ENCODE data around the gene BMPR1A.

Gene BMPR1A

GRCh38 chr10:86756511-86757112 lies at the start of gene BMPR1A:
TSS of gene BMPR1A (plus strand) at chr10:86756619. CDS start at chr10:86876019, 119,400 bp downstream.
- DNase-seq = no peak

GRCh38 chr10:86706977-86707376 lies 49.4 kb upstream of the BMPR1A start:
- DNase-seq = no peak

- DNase-seq = no peak
These were observed 48.9 kb upstream of the BMPR1A start for GRCh38 chr10:86707505-86707904.

- no peak for DNase-seq
These were observed 48.2 kb upstream of the BMPR1A start for GRCh38 chr10:86708068-86708782.

- DNase-seq = no peak
These were observed 47.5 kb upstream of the BMPR1A start for GRCh38 chr10:86708783-86709380.

GRCh38 chr10:86709396-86710185 lies 46.8 kb upstream of the BMPR1A start:
- no peak for DNase-seq

GRCh38 chr10:86710987-86711512 lies 45.4 kb upstream of the BMPR1A start:
- DNase-seq = peak; percentile 78 to 89

GRCh38 chr10:86711513-86712316 lies 44.7 kb upstream of the BMPR1A start:
- DNase-seq = peak in 1 of 2 donors; percentile 60

- DNase-seq = peak in 1 of 2 donors; percentile 4
These were observed 44.1 kb upstream of the BMPR1A start for GRCh38 chr10:86712317-86712707.

- DNase-seq = no peak
These were observed 41.1 kb upstream of the BMPR1A start for GRCh38 chr10:86715156-86715795.

- DNase-seq = no peak
These were observed 40.6 kb upstream of the BMPR1A start for GRCh38 chr10:86715836-86716235.

- no peak for DNase-seq
These were observed 40.0 kb upstream of the BMPR1A start for GRCh38 chr10:86716466-86716865.

- DNase-seq = no peak
These were observed 37.9 kb upstream of the BMPR1A start for GRCh38 chr10:86718556-86718955.

- DNase-seq = no peak
These were observed 35.2 kb upstream of the BMPR1A start for GRCh38 chr10:86721232-86721631.

GRCh38 chr10:86723009-86723408 lies 33.4 kb upstream of the BMPR1A start:
- DNase-seq = no peak

GRCh38 chr10:86724445-86724844 lies 32.0 kb upstream of the BMPR1A start:
- no peak for DNase-seq

GRCh38 chr10:86725980-86726676 lies 30.3 kb upstream of the BMPR1A start:
- no peak for DNase-seq

GRCh38 chr10:86726677-86726999 lies 29.8 kb upstream of the BMPR1A start:
- no peak for DNase-seq

GRCh38 chr10:86727470-86727869 lies 28.9 kb upstream of the BMPR1A start:
- no peak for DNase-seq

- no peak for DNase-seq
These were observed 28.4 kb upstream of the BMPR1A start for GRCh38 chr10:86728056-86728455.

GRCh38 chr10:86729677-86730076 lies 26.7 kb upstream of the BMPR1A start:
- no peak for DNase-seq
